ENCODE results near the gene FUT3.
"Not testable (repeated sequence)": the region's sequence is repeated elsewhere in the genome, so short reads cannot be mapped to it uniquely, and the experiment has no call there.

The FUT3 gene

GRCh38 chr19:5844456-5845433, 6.5 kb downstream of the FUT3 start:
- DNase-seq = no peak

DNA sequence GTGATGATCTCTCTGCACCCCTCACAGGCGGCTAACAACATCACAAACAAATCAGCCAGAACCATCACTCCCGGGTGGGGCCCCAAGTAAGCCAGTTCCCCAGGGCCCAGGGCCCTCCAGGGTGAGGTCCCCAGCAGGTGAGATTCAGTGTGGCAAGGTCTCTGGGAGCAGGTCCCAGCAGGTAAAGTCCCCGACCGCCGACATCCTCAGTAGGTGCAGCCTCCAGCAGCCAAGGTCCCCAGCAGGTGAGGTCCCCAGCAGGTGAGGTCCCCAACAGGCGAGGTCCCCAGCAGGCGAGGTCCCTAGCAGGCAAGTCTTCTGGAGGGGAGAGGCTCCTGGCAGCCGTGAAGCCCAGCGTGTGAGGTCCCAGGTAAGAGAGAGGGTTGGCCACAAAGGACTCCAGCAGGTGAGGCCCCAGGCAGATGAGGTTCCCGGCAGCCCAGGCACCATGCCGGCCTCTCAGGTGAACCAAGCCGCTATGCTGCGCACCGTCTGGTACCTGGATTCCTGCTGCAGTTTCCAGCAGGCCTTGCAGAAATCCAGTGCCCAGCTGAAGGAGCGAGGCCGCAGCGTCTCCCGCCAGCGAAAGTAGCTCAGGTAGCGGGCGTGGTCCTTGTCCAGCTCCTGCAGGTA, 7.8 kb downstream of the FUT3 start:
- no peak for DNase-seq

DNA sequence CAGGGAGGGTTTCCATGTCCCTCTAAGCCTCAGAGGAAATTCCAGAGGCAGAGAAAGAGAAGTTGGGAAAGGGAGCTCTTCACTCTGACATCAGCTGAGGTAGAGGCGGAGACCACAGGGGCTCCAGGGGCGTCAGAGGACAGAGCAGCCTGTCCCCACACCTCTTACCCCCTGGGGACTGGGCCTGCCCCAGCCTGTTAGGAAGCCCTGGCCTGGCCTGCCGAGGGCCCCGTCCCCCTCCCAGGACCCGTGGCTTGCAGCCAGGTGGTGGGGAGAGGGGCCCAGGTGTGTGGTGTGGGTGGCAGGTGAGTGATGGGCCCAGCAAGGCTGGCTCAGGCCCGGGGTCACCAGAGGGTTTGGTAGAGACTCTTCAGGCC, 9.5 kb downstream of the FUT3 start:
- DNase-seq = not testable (repeated sequence)

- no peak for DNase-seq
Measured at GRCh38 chr19:5839065-5840017, 11.9 kb downstream of the FUT3 start, which contains the start of gene FUT6. Gene FUT6 (minus strand): TSS chr19:5839702. CDS start chr19:5832567, 7,135 bp downstream.

- no peak for DNase-seq
Measured at GRCh38 chr19:5838353-5839064, 12.7 kb downstream of the FUT3 start.

GRCh38 chr19:5837761-5838352, 13.4 kb downstream of the FUT3 start:
- no peak for DNase-seq

DNA sequence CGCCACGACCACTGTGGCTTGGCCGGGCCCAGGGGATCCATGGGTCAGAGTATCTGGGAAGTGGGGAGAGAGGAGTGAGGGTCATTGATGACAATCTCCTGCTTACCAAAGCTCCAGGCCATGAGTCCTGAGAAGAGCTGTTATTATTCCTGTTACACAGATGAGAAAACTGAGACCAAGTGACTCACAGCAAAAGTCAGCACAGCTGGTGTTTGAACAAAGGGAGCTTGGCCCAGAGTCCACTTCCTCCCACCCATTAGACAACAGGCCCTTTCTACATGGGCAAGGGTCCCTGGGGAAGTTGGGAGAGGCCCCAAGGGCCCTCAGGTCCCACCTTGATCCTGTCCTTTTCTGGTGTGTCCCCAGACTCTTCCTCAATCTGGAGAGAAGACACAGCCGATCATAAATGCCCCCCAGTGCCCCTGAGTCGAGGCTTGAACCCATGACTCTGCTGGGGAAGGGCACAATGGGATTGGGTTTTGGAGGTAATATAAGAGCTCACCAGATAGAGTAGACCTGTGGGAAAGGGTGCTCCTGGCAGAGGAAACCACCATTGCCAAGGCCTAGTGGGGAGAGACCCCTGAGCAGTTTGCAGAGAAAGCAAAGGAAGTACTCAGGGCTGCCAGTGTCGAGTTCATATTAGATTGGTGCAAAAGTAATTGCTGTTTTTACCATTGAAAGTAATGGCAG, 18.6 kb downstream of the FUT3 start:
- DNase-seq = no peak

- no peak for DNase-seq
Measured at GRCh38 chr19:5832061-5832460, 19.2 kb downstream of the FUT3 start.

- no peak for DNase-seq
Measured at GRCh38 chr19:5831159-5831558, 20.1 kb downstream of the FUT3 start.

- DNase-seq = no peak
Measured at GRCh38 chr19:5829567-5830310, 21.5 kb downstream of the FUT3 start.

- DNase-seq = no peak
Measured at GRCh38 chr19:5828661-5829566, 22.3 kb downstream of the FUT3 start.

DNA sequence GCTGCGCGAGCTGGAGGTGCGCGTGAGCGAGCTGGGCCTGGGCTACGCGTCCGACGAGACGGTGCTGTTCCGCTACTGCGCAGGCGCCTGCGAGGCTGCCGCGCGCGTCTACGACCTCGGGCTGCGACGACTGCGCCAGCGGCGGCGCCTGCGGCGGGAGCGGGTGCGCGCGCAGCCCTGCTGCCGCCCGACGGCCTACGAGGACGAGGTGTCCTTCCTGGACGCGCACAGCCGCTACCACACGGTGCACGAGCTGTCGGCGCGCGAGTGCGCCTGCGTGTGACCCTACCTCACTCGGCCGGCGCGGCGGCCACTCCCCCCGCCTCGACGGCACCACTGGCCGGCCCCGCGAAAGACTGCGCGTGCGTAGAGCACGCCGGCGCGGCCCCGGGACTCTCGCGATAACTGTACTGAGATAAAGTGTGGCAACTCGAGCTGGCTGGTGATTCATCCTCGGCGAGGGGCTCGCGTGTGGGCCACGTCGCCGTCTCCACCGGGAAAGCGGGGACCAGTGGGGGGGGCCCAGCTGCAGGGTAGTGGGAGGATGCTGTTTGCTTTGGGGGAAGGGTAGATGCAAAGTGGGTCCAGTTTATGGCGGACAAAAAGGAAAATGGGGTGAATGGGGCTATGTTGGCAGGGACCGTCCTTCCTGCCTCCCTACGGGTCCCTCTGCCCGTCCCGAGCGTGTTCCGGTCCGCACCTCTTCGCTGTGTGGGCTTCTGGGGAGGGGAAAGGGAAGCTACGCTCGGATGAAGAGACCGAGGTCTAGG, 23.2 kb downstream of the FUT3 start:
- peak; percentile 89 for DNase-seq

DNA sequence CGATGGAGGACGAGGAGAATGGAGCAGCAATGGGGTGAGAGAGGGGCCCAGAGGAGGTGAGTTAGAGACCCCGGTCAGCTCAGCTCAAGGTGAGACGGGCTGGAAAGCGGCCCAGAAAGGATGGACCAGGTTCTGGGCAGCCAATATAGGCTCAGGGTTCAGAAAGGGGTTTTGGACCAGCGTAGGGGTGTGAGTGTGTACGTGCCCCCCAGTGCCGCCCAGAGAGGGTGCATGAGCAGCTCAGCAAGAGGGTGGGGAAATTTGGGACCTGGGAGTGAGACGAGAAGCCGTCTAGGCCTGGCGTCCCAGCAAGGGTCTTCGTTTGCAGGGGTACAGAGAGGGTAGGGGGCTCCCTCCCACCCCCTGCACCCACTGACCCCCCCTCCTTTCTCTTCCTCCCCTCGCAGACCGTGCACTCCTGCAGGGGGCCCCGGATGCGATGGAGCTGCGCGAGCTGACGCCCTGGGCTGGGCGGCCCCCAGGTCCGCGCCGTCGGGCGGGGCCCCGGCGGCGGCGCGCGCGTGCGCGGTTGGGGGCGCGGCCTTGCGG, 23.8 kb downstream of the FUT3 start:
- no peak for DNase-seq

DNA sequence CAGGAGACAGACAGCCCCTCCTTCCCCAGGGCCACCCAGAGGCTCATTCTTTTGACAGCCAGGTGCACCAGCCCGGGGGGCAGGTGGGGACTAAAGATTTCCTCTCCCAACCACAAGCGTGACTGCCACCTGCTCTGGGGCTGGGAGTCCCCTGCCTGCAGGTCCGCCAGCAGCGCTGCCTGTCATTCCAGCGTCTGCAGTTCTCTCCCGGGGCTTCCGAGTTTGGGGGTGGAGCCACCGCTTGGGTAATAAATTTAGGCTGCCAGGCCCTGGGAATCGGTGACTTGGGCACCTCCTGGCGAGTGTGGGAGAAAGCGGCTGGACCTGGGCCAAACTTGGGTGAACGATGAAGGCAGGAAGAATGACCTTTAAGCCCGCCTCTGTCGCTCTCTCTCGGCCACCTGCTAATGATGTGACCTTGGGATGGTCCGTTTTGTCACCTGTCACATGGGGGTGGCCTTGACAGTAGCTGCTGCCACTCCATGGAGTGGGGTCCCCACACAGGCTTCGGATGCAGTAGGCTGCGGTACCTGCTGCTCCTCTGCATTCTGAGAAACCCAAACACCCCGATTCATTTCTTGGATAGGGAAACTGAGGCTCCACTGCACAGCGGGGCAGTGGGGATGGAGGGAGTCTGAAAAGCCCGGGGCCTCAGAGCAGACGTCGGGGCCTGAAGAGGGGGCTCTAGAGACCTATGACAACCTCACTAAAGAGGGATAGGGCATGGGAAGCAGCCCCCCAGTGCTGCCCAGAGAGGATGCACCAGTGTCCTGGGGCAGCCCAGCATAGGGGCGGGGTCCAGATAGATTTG, 24.5 kb downstream of the FUT3 start:
- peak; percentile 48 for DNase-seq

DNA sequence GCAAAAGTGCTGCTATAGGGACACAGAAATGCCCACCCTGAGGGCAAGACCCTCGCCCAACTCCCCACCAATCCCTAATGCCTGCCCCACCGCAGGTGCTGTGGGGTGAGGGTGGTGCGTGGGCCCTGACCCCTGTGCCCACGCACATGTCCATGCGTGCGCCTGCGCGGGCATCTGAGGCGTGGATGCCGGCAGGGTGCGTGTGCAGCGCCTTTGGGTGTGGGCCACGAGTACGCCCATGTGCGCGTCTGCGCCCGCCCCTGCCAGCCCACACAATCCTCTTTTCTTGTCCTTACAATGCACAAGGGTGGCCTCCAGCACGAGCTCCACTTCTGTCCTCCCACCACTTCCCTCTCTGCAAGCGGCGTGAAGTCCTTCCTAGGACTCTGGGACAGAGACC, 26.1 kb downstream of the FUT3 start:
- DNase-seq = no peak

- DNase-seq = no peak
Measured at GRCh38 chr19:5824751-5825150, 26.5 kb downstream of the FUT3 start.

DNA sequence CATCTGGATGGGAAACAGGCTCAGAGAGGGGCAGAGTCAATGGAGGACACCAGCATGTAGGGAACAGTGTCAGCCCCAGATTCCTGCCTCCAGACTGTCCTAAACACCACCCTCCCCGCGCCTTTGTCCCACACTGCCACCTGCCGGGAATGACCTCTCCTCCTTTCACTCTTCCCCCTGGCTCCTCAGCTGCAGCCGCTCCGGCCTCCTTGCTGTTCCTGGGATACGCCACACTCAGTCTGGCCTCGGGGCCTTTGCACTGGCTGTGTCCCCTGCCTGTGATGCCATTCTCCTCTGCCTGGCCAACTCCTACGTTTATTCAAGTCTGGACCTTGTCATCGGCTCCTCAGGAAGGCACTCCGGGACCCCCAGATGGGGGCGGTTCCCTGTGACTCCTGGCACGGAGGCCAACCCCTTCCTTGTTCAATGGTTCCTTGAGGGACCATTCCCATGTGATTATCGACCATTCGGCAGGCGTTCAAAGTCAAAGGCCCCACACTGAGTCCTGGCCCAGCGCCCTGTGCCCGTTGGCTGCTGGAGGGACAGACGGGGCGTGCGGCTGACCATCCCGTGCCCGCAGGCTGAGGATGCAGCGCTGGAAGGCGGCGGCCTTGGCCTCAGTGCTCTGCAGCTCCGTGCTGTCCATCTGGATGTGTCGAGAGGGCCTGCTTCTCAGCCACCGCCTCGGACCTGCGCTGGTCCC, 27.5 kb downstream of the FUT3 start:
- no peak for DNase-seq

All from NCI-H226 (cell line).